Measurements from ENCODE around the gene ABO.

- TF ChIP-seq CTCF (IDR thresholded peaks at IDR 0.05; ENCODE audit: borderline replicate concordance, extremely low read depth, low read length, poor library complexity, severe bottlenecking) = no peak
- TF ChIP-seq EZH2 (IDR thresholded peaks at IDR 0.05; ENCODE audit: borderline replicate concordance, low read depth, low read length, severe bottlenecking) = no peak
Measured at GRCh38 chr9:133210202-133210532, 64.8 kb downstream of the ABO start.
